Large intestine (tissue), 3 donors: ENCODE data around the gene GCN1. TPM values are rescaled to one million over a fixed set of nuclear protein-coding genes. Genes with fewer than 3 reads are reported as not detected.

Source experiments
- DNase-seq, 2 donors: peaks; one replicate each; pipeline versions ENCODE4 v3.0.0 to v3.0.0-alpha.2; 2013
- H3K27ac ChIP-seq: one replicate; pipeline ENCODE4 v1.5.1; 2013; ENCODE audit warnings: low read length
- H3K27me3 ChIP-seq: 2 replicates; pipeline ENCODE4 v1.6.1; 2013; ENCODE audit warnings: low read length; ENCODE audit not compliant: control insufficient read depth, insufficient read depth
- H3K36me3 ChIP-seq: 2 replicates; pipeline ENCODE4 v1.6.1; 2013; ENCODE audit warnings: low read length; ENCODE audit not compliant: control insufficient read depth, insufficient read depth
- H3K4me1 ChIP-seq: one replicate; pipeline ENCODE4 v1.6.1; 2013; ENCODE audit warnings: low read length; ENCODE audit not compliant: control insufficient read depth, insufficient read depth
- H3K4me3 ChIP-seq: one replicate; pipeline ENCODE4 v1.5.1; 2013; ENCODE audit warnings: low read length
- H3K9me3 ChIP-seq: one replicate; pipeline ENCODE4 v1.6.1; 2013; ENCODE audit warnings: mild to moderate bottlenecking, low read depth, low read length, moderate library complexity; ENCODE audit not compliant: control insufficient read depth
- WGBS: methylation state at CpG from one replicate; pipeline ENCODE4 v1.1.5; 2013; ENCODE audit warnings: low lambda C conversion rate; ENCODE audit not compliant: insufficient coverage; 5-methylcytosine and 5-hydroxymethylcytosine counted together
- polyA plus RNA-seq: library from polyadenylated mRNA; unstranded; fragments of 120-200 nt; gene quantifications from one replicate; pipeline ENCODE4 v1.2.1, GENCODE V29; 2013

The GCN1 gene
- polyA plus RNA-seq, 1 donor, result 51.0 TPM

- no peaks in the 10 kb centered on the region for H3K9me3 ChIP-seq
- no peak overlapping the region for H3K4me3 ChIP-seq
- no CpG with 5 or more reads among the region's 30 CpGs for WGBS
- peaks cover 64% of the 10 kb centered on the region for H3K36me3 ChIP-seq
- no peak overlapping the region for H3K27ac ChIP-seq
- DNase-seq, result no peak
- H3K4me1 ChIP-seq, result peaks cover 12% of the 10 kb centered on the region
- H3K27me3 ChIP-seq, result no peaks in the 10 kb centered on the region
Measured at GRCh38 chr12:120102189-120103043, 92.1 kb downstream of the GCN1 start.

- no peak overlapping the region for H3K27ac ChIP-seq
- no peak overlapping the region for H3K4me3 ChIP-seq
- no peaks in the 10 kb centered on the region for H3K9me3 ChIP-seq
- H3K4me1 ChIP-seq, result peaks cover 12% of the 10 kb centered on the region
- H3K36me3 ChIP-seq, result peaks cover 68% of the 10 kb centered on the region
- no CpG with 5 or more reads among the region's 13 CpGs for WGBS
- H3K27me3 ChIP-seq, result no peaks in the 10 kb centered on the region
- DNase-seq, result no peak
Measured at GRCh38 chr12:120101617-120102016, 92.9 kb downstream of the GCN1 start.

- no peak for DNase-seq
- Histone ChIP-seq H3K27ac (no peak overlapping the region), H3K9me3 (no peaks in the 10 kb centered on the region), H3K4me1 (peaks cover 12% of the 10 kb centered on the region), H3K27me3 (no peaks in the 10 kb centered on the region), H3K4me3 (no peak overlapping the region), H3K36me3 (peaks cover 72% of the 10 kb centered on the region)
- no CpG with 5 or more reads among the region's 11 CpGs for WGBS
Measured at GRCh38 chr12:120101182-120101581, 93.3 kb downstream of the GCN1 start.

- Histone ChIP-seq H3K4me3 (no peak overlapping the region), H3K9me3 (no peaks in the 10 kb centered on the region), H3K27ac (no peak overlapping the region), H3K36me3 (peaks cover 75% of the 10 kb centered on the region), H3K27me3 (no peaks in the 10 kb centered on the region), H3K4me1 (peaks cover 12% of the 10 kb centered on the region)
- DNase-seq, result no peak
- 93% methylated on average over 3 of the region's 21 CpGs for WGBS
Measured at GRCh38 chr12:120100630-120101029, 93.9 kb downstream of the GCN1 start.

GRCh38 chr12:120099738-120100137 is 94.8 kb downstream of the GCN1 start:
- no peak overlapping the region for H3K27ac ChIP-seq
- H3K9me3 ChIP-seq, result no peaks in the 10 kb centered on the region
- peaks cover 73% of the 10 kb centered on the region for H3K36me3 ChIP-seq
- DNase-seq, result no peak
- H3K4me1 ChIP-seq, result peaks cover 5% of the 10 kb centered on the region
- no peak overlapping the region for H3K4me3 ChIP-seq
- H3K27me3 ChIP-seq, result no peaks in the 10 kb centered on the region
- WGBS, result no CpG with 5 or more reads among the region's 11 CpGs

GRCh38 chr12:120098756-120099470 is 95.6 kb downstream of the GCN1 start:
- no peak for DNase-seq
- no peak overlapping the region for H3K27ac ChIP-seq
- H3K27me3 ChIP-seq, result no peaks in the 10 kb centered on the region
- WGBS, result no CpG with 5 or more reads among the region's 36 CpGs
- H3K36me3 ChIP-seq, result peaks cover 71% of the 10 kb centered on the region
- no peak overlapping the region for H3K4me3 ChIP-seq
- H3K4me1 ChIP-seq, result no peaks in the 10 kb centered on the region
- no peaks in the 10 kb centered on the region for H3K9me3 ChIP-seq

DNA sequence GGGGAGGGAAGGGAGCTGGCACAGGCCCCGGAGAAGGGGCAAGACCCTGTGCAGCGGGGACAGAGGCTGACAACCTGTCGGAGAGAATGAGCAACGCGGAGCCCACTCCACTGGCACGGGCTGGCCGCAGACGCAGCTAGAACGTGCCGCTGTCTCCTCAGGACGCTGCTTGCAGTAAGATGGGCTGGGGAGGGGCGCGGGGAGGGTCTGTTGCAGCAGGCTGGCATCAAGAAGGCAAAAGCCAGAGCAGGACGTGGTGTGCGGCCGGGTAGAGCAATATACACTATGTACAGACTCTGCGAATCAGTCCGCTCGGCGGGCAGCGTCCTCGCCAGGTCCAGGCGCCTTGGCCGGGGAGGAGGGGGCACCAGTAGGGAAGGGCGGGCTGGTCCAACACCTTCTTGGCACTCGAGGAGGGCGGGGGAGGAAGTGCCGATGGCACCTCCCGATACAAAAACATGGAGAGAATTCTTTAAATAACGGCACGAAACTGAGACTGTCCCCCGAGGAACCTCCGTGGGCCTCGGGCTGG is 97.8 kb downstream of the GCN1 start:
- Histone ChIP-seq H3K27ac (no peak overlapping the region), H3K27me3 (no peaks in the 10 kb centered on the region), H3K4me3 (no peak overlapping the region), H3K9me3 (no peaks in the 10 kb centered on the region), H3K36me3 (peaks cover 53% of the 10 kb centered on the region), H3K4me1 (no peaks in the 10 kb centered on the region)
- 90% methylated on average over 4 of the region's 34 CpGs for WGBS
- no peak for DNase-seq

DNA sequence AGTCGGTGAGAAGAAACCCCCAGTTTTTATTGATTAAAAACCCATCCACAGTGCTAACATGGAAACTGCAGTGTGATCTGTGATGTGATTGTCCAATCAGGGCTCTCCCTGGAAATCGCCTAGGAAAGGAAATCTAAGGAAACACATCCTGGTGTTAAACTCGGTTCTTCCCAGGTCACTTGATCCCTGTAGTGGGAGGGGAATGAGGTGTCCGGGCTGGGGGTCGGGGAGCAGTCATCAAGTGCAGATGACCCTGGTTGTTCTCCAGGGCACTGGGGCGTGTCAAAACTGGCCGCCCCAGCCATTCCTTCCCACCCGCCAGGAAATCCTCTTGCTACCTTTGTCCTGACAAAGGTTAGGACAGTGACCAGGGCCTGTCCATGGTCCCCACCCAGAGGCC is 98.8 kb downstream of the GCN1 start:
- no CpG with 5 or more reads among the region's 8 CpGs for WGBS
- Histone ChIP-seq H3K27me3 (no peaks in the 10 kb centered on the region), H3K27ac (no peak overlapping the region), H3K4me3 (no peak overlapping the region), H3K9me3 (no peaks in the 10 kb centered on the region), H3K36me3 (peaks cover 50% of the 10 kb centered on the region), H3K4me1 (no peaks in the 10 kb centered on the region)
- no peak for DNase-seq

GRCh38 chr12:120095331-120095730 is 99.2 kb downstream of the GCN1 start:
- no peaks in the 10 kb centered on the region for H3K9me3 ChIP-seq
- H3K27ac ChIP-seq, result no peak overlapping the region
- no peak for DNase-seq
- H3K27me3 ChIP-seq, result no peaks in the 10 kb centered on the region
- H3K4me3 ChIP-seq, result no peak overlapping the region
- peaks cover 46% of the 10 kb centered on the region for H3K36me3 ChIP-seq
- 90% methylated on average over 2 of the region's 13 CpGs for WGBS
- no peaks in the 10 kb centered on the region for H3K4me1 ChIP-seq

DNA sequence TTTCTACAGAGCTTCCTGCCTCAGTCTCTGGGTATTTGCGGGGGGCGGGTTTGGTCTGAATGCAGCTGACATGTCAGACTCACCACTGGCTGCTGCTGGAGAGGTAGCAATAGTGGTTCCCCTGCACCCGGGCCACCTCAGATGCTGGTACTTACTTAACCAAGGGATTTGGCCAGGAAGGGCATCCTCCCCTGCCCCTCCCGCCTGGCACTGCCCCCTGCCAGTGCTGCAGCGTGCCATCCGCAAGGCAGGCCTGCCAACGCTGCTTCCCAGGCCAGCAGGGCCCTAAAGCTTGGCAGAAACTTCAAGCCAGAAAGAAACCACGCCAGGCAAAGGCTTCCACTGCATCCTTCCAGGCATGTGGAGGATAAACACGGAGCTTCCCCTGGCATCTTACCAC is 100.0 kb downstream of the GCN1 start:
- DNase-seq, result no peak
- no CpG with 5 or more reads among the region's 9 CpGs for WGBS
- Histone ChIP-seq H3K4me1 (no peaks in the 10 kb centered on the region), H3K36me3 (peaks cover 40% of the 10 kb centered on the region), H3K9me3 (no peaks in the 10 kb centered on the region), H3K27me3 (no peaks in the 10 kb centered on the region), H3K4me3 (no peak overlapping the region), H3K27ac (no peak overlapping the region)
